Heart left ventricle (tissue), 16 donors: ENCODE results near the gene AGK. TPM values are rescaled to one million over a fixed set of nuclear protein-coding genes. Genes with fewer than 3 reads are reported as not detected.

Experiments used
- ATAC-seq, 4 donors: fragments of 200-7000 bp; cut with Tn5 transposase; one replicate each; pipeline ENCODE4 v1.9.1; 2020 to 2022; ENCODE audit warnings: moderate library complexity in 4 of 4, mild to moderate bottlenecking in 3 of 4, moderate number of reproducible peaks in 1 of 4
- DNase-seq, 5 donors: peaks; one replicate each; pipeline ENCODE4 v3.0.0-alpha.2; 2020
- H3K27ac ChIP-seq, 12 donors: fragments of 200-600 bp; sonication (generic) in 4 of 12; one replicate each; pipeline versions ENCODE4 v1.5.0 to v1.8.0; 2016 to 2022; ENCODE audit warnings: mild to moderate bottlenecking in 2 of 12
- H3K27me3 ChIP-seq, 9 donors: fragments of 200-600 bp; sonication (generic) in 2 of 9; one replicate each; pipeline versions ENCODE4 v1.5.1 to v1.8.0; 2016 to 2022; ENCODE audit warnings: mild to moderate bottlenecking in 3 of 9
- H3K36me3 ChIP-seq, 9 donors: fragments of 200-600 bp; sonication (generic) in 2 of 9; one replicate each; pipeline versions ENCODE4 v1.5.0 to v1.8.0; 2018 to 2022; ENCODE audit warnings: mild to moderate bottlenecking in 2 of 9
- H3K4me1 ChIP-seq, 12 donors: fragments of 200-600 bp; sonication (generic) in 4 of 12; one replicate each; pipeline versions ENCODE4 v1.5.0 to v1.8.0; 2016 to 2022; ENCODE audit warnings: mild to moderate bottlenecking in 3 of 12
- H3K4me3 ChIP-seq, 12 donors: fragments of 200-600 bp; sonication (generic) in 4 of 12; one replicate each; pipeline versions ENCODE4 v1.5.0 to v1.8.0; 2017 to 2022; ENCODE audit warnings: mild to moderate bottlenecking in 9 of 12, moderate library complexity in 4 of 12
- H3K9me3 ChIP-seq, 12 donors: fragments of 200-600 bp; sonication (generic) in 4 of 12; one replicate each; pipeline versions ENCODE4 v1.5.0 to v1.8.0; 2016 to 2022; ENCODE audit warnings: mild to moderate bottlenecking in 1 of 12
- CTCF ChIP-seq, 12 donors: fragments of 200-600 bp; sonication (generic) in 4 of 12; IDR thresholded peaks; one replicate each; pipeline versions ENCODE4 v1.5.0 to v1.8.0; 2018 to 2022; ENCODE audit warnings: antibody characterized with exemption in 12 of 12, mild to moderate bottlenecking in 5 of 12
- POLR2A ChIP-seq, 2 donors: fragments of 450-650 bp; IDR thresholded peaks; one replicate each; pipeline ENCODE4 v1.6.1; 2017; ENCODE audit warnings: antibody characterized with exemption in 2 of 2, mild to moderate bottlenecking in 2 of 2, moderate library complexity in 2 of 2
- WGBS, 4 donors: extraction: QIAGEN DNeasy Blood & Tissue Kit in 2 of 4; methylation state at CpG; one replicate each; pipeline versions ENCODE4 v1.1.5 to v1.1.7; 2013 to 2018; 5-methylcytosine and 5-hydroxymethylcytosine counted together
- intact Hi-C, 10 donors: fragments of 100-400 bp; cut with DNase I; formaldehyde crosslinking; loops; one replicate each; pipeline versions ENCODE4 v1.11.1 to v1.14.2; 2022
- polyA plus RNA-seq, 2 donors: library from polyadenylated mRNA; stranded (reverse); fragments of 200-250 nt; gene quantifications; one replicate each; pipeline ENCODE4 v1.2.3, GENCODE V29; 2013
- total RNA-seq, 9 donors: library from RNA; depleted of rRNA in 2 of 9; stranded (reverse); fragments of >200 nt in 2 of 9; fragmentation: NEBNext Ultra II Directional in 3 of 9; extraction: Animal tissue kit (Norgen Biotek cat#: 25700) in 3 of 9; gene quantifications; one replicate each; pipeline versions ENCODE4 v1.1.0 to v1.2.4, GENCODE V29; 2016 to 2023
- donor health status: ischemic (EF 13 %, LVEDD 7.1; RV severe dilation, severe dysfunction).
- donor health status: healthy with polysubstance abuse.
- donor health status: DM: no; HTN: yes; CAD: no.
- donor health status: DM: no; HTN: no; CAD: no.
- donor health status: ischemic (EF 25% LVEDD 6.9; RV normal size, moderate dysfunction).
- donor health status: ischemic (EF 25% LVEDD 5.7; RV mildly dilated, moderate dysfunction).
- donor health status: healthy.
- donor health status: DM: yes; HTN: yes; CAD: no.
- donor health status: ischemic (EF 35%, LVEDD 5.7; RV mildly dilated, moderate dysfunction).
- donor health status: nonischemic (EF 11% LVEDD 7.7; RV severe dilation, severe dysfunction).
- donor health status: DM: yes; HTN: yes; CAD: no.
- donor health status: PGD.
- donor health status: ischemic (EF 29% LVEDD 5.4; RV normal size, mild dysfunction).
- donor health status: nonischemic (EF 23%, LVEDD 6.1; RV moderate dilation, normal function).

The AGK gene
- total and polyA plus RNA-seq, 11 donors: 21.4 to 49.8 (median 37.9) TPM

GRCh38 chr7:141519623-141520022 lies 31.6 kb upstream of the AGK start:
- H3K36me3 ChIP-seq: no peaks in the 10 kb centered on the region
- H3K27me3 ChIP-seq: no peaks in the 10 kb centered on the region
- 92 to 96% (median 94%) methylated on average over 4 of the region's 4 CpGs for WGBS, 4 donors
- no peak for TF ChIP-seq POLR2A (IDR thresholded peaks at IDR 0.05)
- no peak for TF ChIP-seq CTCF (IDR thresholded peaks at IDR 0.05)
- no peak for DNase-seq
- H3K4me1 ChIP-seq: no peaks in the 10 kb centered on the region
- H3K4me3 ChIP-seq: no peak overlapping the region
- no peak overlapping the region for H3K27ac ChIP-seq
- H3K9me3 ChIP-seq: no peaks in the 10 kb centered on the region
- no peak for ATAC-seq
- intact Hi-C loops: loop anchor here in 2 of 10 donors (10.0 kb wide), 1 partner anchor 265 kb away; no protein-coding TSS in a partner anchor

- Histone ChIP-seq H3K27me3 (no peaks in the 10 kb centered on the region), H3K27ac (no peak overlapping the region), H3K4me1 (no peaks in the 10 kb centered on the region), H3K4me3 (no peak overlapping the region), H3K9me3 (no peaks in the 10 kb centered on the region), H3K36me3 (no peaks in the 10 kb centered on the region)
- no peak for ATAC-seq
- TF ChIP-seq POLR2A (IDR thresholded peaks at IDR 0.05) (no peak), CTCF (IDR thresholded peaks at IDR 0.05) (no peak)
- intact Hi-C loops: loop anchor here in 2 of 10 donors (10.0 kb wide), 1 partner anchor 268 kb away; no protein-coding TSS in a partner anchor
- DNase-seq: no peak
- WGBS, 4 donors: 71 to 76% (median 73%) methylated on average over 3 of the region's 3 CpGs
Measured at GRCh38 chr7:141522657-141523342, 28.4 kb upstream of the AGK start.

- ATAC-seq: no peak
- H3K36me3 ChIP-seq: no peaks in the 10 kb centered on the region
- intact Hi-C loops: loop anchor here in 2 of 10 donors (5.0 to 10.0 kb wide), 2 partner anchors 271 to 454 kb away; partner anchors contain the start of gene TMEM178B (in 1 of the 2)
- H3K9me3 ChIP-seq: no peaks in the 10 kb centered on the region
- no peak overlapping the region for H3K4me3 ChIP-seq
- no peak overlapping the region for H3K27ac ChIP-seq
- no peaks in the 10 kb centered on the region for H3K27me3 ChIP-seq
- no peak for DNase-seq
- TF ChIP-seq CTCF (IDR thresholded peaks at IDR 0.05): no peak
- TF ChIP-seq POLR2A (IDR thresholded peaks at IDR 0.05): no peak
- H3K4me1 ChIP-seq: no peaks in the 10 kb centered on the region
Measured at GRCh38 chr7:141525973-141526514, 25.2 kb upstream of the AGK start.

GRCh38 chr7:141527076-141527475 lies 24.1 kb upstream of the AGK start:
- no peak for DNase-seq
- 87 to 94% (median 91%) methylated on average over 4 of the region's 4 CpGs for WGBS, 4 donors
- TF ChIP-seq CTCF (IDR thresholded peaks at IDR 0.05) (no peak), POLR2A (IDR thresholded peaks at IDR 0.05) (no peak)
- intact Hi-C loops: loop anchor here in 2 of 10 donors (5.0 to 10.0 kb wide), 2 partner anchors 272 to 455 kb away; partner anchors contain the start of gene TMEM178B (in 1 of the 2)
- no peak for ATAC-seq
- Histone ChIP-seq H3K27ac (no peak overlapping the region), H3K36me3 (no peaks in the 10 kb centered on the region), H3K4me3 (no peak overlapping the region), H3K4me1 (no peaks in the 10 kb centered on the region), H3K27me3 (no peaks in the 10 kb centered on the region), H3K9me3 (no peaks in the 10 kb centered on the region)
